H9 (cell line): ENCODE data around the gene AP3D1. TPM values are rescaled to one million over a fixed set of nuclear protein-coding genes. Genes with fewer than 3 reads are reported as not detected.

Experiments
- DNase-seq: peaks from one replicate; pipeline ENCODE4 v3.0.0-alpha.2; 2017
- H2AFZ ChIP-seq: one replicate; pipeline ENCODE4 v1.6.1; 2013; ENCODE audit warnings: mild to moderate bottlenecking, low read length, control low read depth, moderate library complexity
- H2AK5ac ChIP-seq: 2 replicates; pipeline ENCODE4 v1.6.1; 2013; ENCODE audit warnings: low read length, control low read depth, mixed read lengths; ENCODE audit not compliant: insufficient read length
- H2BK120ac ChIP-seq: one replicate; pipeline ENCODE4 v1.6.1; 2013; ENCODE audit warnings: low read depth, mild to moderate bottlenecking, low read length, control low read depth, inconsistent platforms; ENCODE audit not compliant: poor library complexity, severe bottlenecking
- H2BK12ac ChIP-seq: 2 replicates; pipeline ENCODE4 v1.6.1; 2013; ENCODE audit warnings: low read length, control low read depth, mixed read lengths, low read depth; ENCODE audit not compliant: insufficient read length
- H2BK15ac ChIP-seq: 2 replicates; pipeline ENCODE4 v1.6.1; 2013; ENCODE audit warnings: low read depth, low read length, control low read depth
- H2BK20ac ChIP-seq: one replicate; pipeline ENCODE4 v1.6.1; 2013; ENCODE audit warnings: low read depth, mild to moderate bottlenecking, low read length, control low read depth, inconsistent platforms; ENCODE audit not compliant: poor library complexity, severe bottlenecking
- H2BK5ac ChIP-seq: 2 replicates; pipeline ENCODE4 v1.6.1; 2013; ENCODE audit warnings: low read length, control low read depth, mixed read lengths; ENCODE audit not compliant: insufficient read length
- H3K14ac ChIP-seq: 2 replicates; pipeline ENCODE4 v1.6.1; 2013; ENCODE audit warnings: low read length, control low read depth; ENCODE audit not compliant: insufficient read depth
- H3K18ac ChIP-seq: 2 replicates; pipeline ENCODE4 v1.6.1; 2013; ENCODE audit warnings: low read depth, mild to moderate bottlenecking, mixed read lengths, low read length, control low read depth; ENCODE audit not compliant: insufficient read length
- H3K23ac ChIP-seq: 2 replicates; pipeline ENCODE4 v1.6.1; 2013; ENCODE audit warnings: low read length, control low read depth, mixed read lengths, low read depth; ENCODE audit not compliant: insufficient read length
- H3K23me2 ChIP-seq: 2 replicates; pipeline ENCODE4 v1.6.1; 2013; ENCODE audit warnings: low read depth, mild to moderate bottlenecking, mixed read lengths, low read length, control low read depth; ENCODE audit not compliant: insufficient read length, poor library complexity, severe bottlenecking
- H3K27ac ChIP-seq: 2 replicates; pipeline ENCODE4 v1.5.1; 2013; ENCODE audit warnings: low read length, control low read depth, mixed read lengths, low read depth; ENCODE audit not compliant: insufficient read length
- H3K27me3 ChIP-seq: 2 replicates; pipeline ENCODE4 v1.6.1; 2013; ENCODE audit warnings: low read length, control low read depth, inconsistent platforms; ENCODE audit not compliant: insufficient read depth
- H3K4ac ChIP-seq: 2 replicates; pipeline ENCODE4 v1.6.1; 2013; ENCODE audit warnings: low read depth, mild to moderate bottlenecking, control low read depth, inconsistent platforms, low read length, moderate library complexity
- H3K4me1 ChIP-seq: 2 replicates; pipeline ENCODE4 v1.6.1; 2013; ENCODE audit warnings: low read length, control low read depth, inconsistent platforms; ENCODE audit not compliant: insufficient read depth
- H3K4me2 ChIP-seq: 2 replicates; pipeline ENCODE4 v1.6.1; 2013; ENCODE audit warnings: low read length, control low read depth, mixed read lengths; ENCODE audit not compliant: insufficient read length, insufficient read depth
- H3K56ac ChIP-seq: 2 replicates; pipeline ENCODE4 v1.6.1; 2013; ENCODE audit warnings: low read depth, mild to moderate bottlenecking, mixed read lengths, low read length, control low read depth; ENCODE audit not compliant: insufficient read length
- H3K79me1 ChIP-seq: 2 replicates; pipeline ENCODE4 v1.6.1; 2013; ENCODE audit warnings: low read depth, mild to moderate bottlenecking, moderate library complexity, low read length, control low read depth, inconsistent platforms; ENCODE audit not compliant: insufficient read depth, poor library complexity, severe bottlenecking
- H3K79me2 ChIP-seq: 2 replicates; pipeline ENCODE4 v1.6.1; 2013; ENCODE audit warnings: low read length, control low read depth, inconsistent platforms; ENCODE audit not compliant: insufficient read depth
- H3K9ac ChIP-seq: 2 replicates; pipeline ENCODE4 v1.6.1; 2013; ENCODE audit warnings: low read length, control low read depth, mixed read lengths; ENCODE audit not compliant: insufficient read length; ENCODE audit errors: extremely low read depth
- H3K9me3 ChIP-seq: one replicate; pipeline ENCODE4 v1.6.1; 2013; ENCODE audit warnings: low read depth, low read length, inconsistent platforms; ENCODE audit not compliant: control insufficient read depth
- H3T11ph ChIP-seq: one replicate; pipeline ENCODE4 v1.6.1; 2013; ENCODE audit warnings: mild to moderate bottlenecking, low read length, control low read depth, inconsistent platforms
- H4K20me1 ChIP-seq: one replicate; pipeline ENCODE4 v1.6.1; 2013; ENCODE audit not compliant: control insufficient read depth, insufficient read length, insufficient read depth
- H4K5ac ChIP-seq: 2 replicates; pipeline ENCODE4 v1.6.1; 2013; ENCODE audit warnings: low read depth, mild to moderate bottlenecking, mixed read lengths, low read length, control low read depth; ENCODE audit not compliant: insufficient read length
- H4K8ac ChIP-seq: replicated peaks from 2 replicates; pipeline ENCODE4 v1.6.1; 2013; ENCODE audit warnings: low read length, control low read depth, mixed read lengths, low read depth; ENCODE audit not compliant: insufficient read length
- H4K91ac ChIP-seq: 2 replicates; pipeline ENCODE4 v1.6.1; 2013; ENCODE audit warnings: low read depth, mild to moderate bottlenecking, moderate library complexity, mixed read lengths, low read length, control low read depth; ENCODE audit not compliant: insufficient read length
- H3K27ac Mint-ChIP-seq, 3 experiments: 2 replicates in 2 of 3; 3 replicates in 1 of 3; pipeline ENCODE4 v1.8.0; 2020 to 2021; ENCODE audit warnings: mixed read lengths in 3 of 3, mild to moderate bottlenecking in 1 of 3, moderate library complexity in 1 of 3
- H3K27me3 Mint-ChIP-seq: 2 replicates; pipeline ENCODE4 v1.8.0; 2021; ENCODE audit warnings: low read depth, mild to moderate bottlenecking, moderate library complexity, mixed read lengths
- H3K36me3 Mint-ChIP-seq, 3 experiments: 2 replicates in 2 of 3; 3 replicates in 1 of 3; pipeline ENCODE4 v1.8.0; 2020 to 2021; ENCODE audit warnings: low read depth in 3 of 3, mixed read lengths in 3 of 3; ENCODE audit not compliant: insufficient read depth in 1 of 3
- H3K4me1 Mint-ChIP-seq, 2 experiments: 2 replicates each; pipeline ENCODE4 v1.8.0; 2020; ENCODE audit warnings: mixed read lengths in 2 of 2
- H3K4me3 Mint-ChIP-seq, 2 experiments: 2 replicates in 1 of 2; 3 replicates in 1 of 2; pipeline ENCODE4 v1.8.0; 2020 to 2021; ENCODE audit warnings: mild to moderate bottlenecking in 2 of 2, mixed read lengths in 2 of 2, moderate library complexity in 1 of 2
- H3K9me3 Mint-ChIP-seq, 2 experiments: 2 replicates in 1 of 2; 3 replicates in 1 of 2; pipeline ENCODE4 v1.8.0; 2020; ENCODE audit warnings: mild to moderate bottlenecking in 2 of 2, mixed read lengths in 2 of 2, moderate library complexity in 1 of 2
- WGBS: extraction: QIAGEN DNeasy Blood & Tissue Kit; methylation state at CpG from one replicate; pipeline ENCODE4 v1.1.7; 2013; ENCODE audit warnings: missing lambda C conversion rate, low lambda C conversion rate, mixed read lengths; ENCODE audit not compliant: insufficient read length; ENCODE audit errors: extremely low coverage; 5-methylcytosine and 5-hydroxymethylcytosine counted together
- total RNA-seq: library from RNA; stranded (reverse); gene quantifications from 2 replicates; pipeline ENCODE4 v1.2.1, GENCODE V29; 2021
- TF ChIP-seq, protein P1 (sequence below): fragments of 200-600 bp; sonication (generic); conservative IDR thresholded peaks from 3 replicates; pipeline ENCODE4 v1.8.0; 2021; ENCODE audit warnings: antibody characterized with exemption, mild to moderate bottlenecking

AP3D1 gene
- total RNA-seq, 1 experiment from 2014 or later, result 142 TPM

DNA sequence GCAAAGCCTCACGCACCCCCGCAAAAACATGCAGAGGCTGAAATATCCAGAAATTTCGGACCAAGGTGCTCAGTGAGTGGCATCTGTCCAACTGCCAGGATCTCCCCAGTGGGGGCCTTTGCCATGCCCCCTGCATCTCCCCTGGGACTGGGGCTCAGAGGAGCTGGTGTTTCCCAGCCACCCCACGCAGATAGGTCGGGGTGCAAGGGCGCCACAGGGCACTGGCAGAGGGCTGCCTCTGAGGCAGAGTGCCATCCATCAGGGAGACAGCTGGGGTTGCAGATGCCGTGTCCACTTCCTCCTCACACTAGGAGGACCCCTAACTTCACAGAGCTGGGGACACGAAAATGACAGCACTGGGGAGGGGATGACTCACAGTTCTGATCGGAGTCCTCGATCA, 28.4 kb downstream of the AP3D1 start:
- no peaks in the 10 kb centered on the region for H3K27me3 ChIP-seq
- no peak overlapping the region for H3K14ac ChIP-seq
- no peak overlapping the region for H3K23ac ChIP-seq
- no peaks in the 10 kb centered on the region for H3K27me3 Mint-ChIP-seq
- H2BK20ac ChIP-seq, result no peak overlapping the region
- no peaks in the 10 kb centered on the region for H3K23me2 ChIP-seq
- DNase-seq, result no peak
- no peak overlapping the region for H3K56ac ChIP-seq
- TF ChIP-seq, protein P1, sequence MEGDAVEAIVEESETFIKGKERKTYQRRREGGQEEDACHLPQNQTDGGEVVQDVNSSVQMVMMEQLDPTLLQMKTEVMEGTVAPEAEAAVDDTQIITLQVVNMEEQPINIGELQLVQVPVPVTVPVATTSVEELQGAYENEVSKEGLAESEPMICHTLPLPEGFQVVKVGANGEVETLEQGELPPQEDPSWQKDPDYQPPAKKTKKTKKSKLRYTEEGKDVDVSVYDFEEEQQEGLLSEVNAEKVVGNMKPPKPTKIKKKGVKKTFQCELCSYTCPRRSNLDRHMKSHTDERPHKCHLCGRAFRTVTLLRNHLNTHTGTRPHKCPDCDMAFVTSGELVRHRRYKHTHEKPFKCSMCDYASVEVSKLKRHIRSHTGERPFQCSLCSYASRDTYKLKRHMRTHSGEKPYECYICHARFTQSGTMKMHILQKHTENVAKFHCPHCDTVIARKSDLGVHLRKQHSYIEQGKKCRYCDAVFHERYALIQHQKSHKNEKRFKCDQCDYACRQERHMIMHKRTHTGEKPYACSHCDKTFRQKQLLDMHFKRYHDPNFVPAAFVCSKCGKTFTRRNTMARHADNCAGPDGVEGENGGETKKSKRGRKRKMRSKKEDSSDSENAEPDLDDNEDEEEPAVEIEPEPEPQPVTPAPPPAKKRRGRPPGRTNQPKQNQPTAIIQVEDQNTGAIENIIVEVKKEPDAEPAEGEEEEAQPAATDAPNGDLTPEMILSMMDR, result no peak
- no peaks in the 10 kb centered on the region for H3K9me3 Mint-ChIP-seq
- H3K27ac Mint-ChIP-seq, result no peak overlapping the region
- H4K8ac ChIP-seq, result no peak overlapping the region
- no peak overlapping the region for H4K91ac ChIP-seq
- H3K9me3 ChIP-seq, result no peaks in the 10 kb centered on the region
- no peak overlapping the region for H2AK5ac ChIP-seq
- H3T11ph ChIP-seq, result no peak overlapping the region
- no peaks in the 10 kb centered on the region for H3K4me1 ChIP-seq
- H3K79me2 ChIP-seq, result no peaks in the 10 kb centered on the region
- no peak overlapping the region for H3K18ac ChIP-seq
- WGBS, result no CpG with 5 or more reads among the region's 10 CpGs
- H3K27ac ChIP-seq, result no peak overlapping the region
- no peak overlapping the region for H2BK12ac ChIP-seq
- peaks cover 41 to 87% (median 76%) of the 10 kb centered on the region in 3 experiments for H3K36me3 Mint-ChIP-seq
- H3K79me1 ChIP-seq, result no peaks in the 10 kb centered on the region
- H2BK15ac ChIP-seq, result no peak overlapping the region
- H4K5ac ChIP-seq, result no peak overlapping the region
- H3K4me2 ChIP-seq, result no peak overlapping the region
- no peaks in the 10 kb centered on the region for H3K4me1 Mint-ChIP-seq
- H4K20me1 ChIP-seq, result no peaks in the 10 kb centered on the region
- no peak overlapping the region for H3K9ac ChIP-seq
- no peak overlapping the region for H3K4ac ChIP-seq
- no peak overlapping the region; a peak in 1 of 5 replicates for H3K4me3 Mint-ChIP-seq
- H2BK5ac ChIP-seq, result no peak overlapping the region
- no peak overlapping the region for H2BK120ac ChIP-seq
- H2AFZ ChIP-seq, result no peak overlapping the region
